ENCODE results near the gene ENTPD8.
"Not testable (repeated sequence)": the region's sequence is repeated elsewhere in the genome, so short reads cannot be mapped to it uniquely, and the experiment has no call there.

Gene ENTPD8

DNA sequence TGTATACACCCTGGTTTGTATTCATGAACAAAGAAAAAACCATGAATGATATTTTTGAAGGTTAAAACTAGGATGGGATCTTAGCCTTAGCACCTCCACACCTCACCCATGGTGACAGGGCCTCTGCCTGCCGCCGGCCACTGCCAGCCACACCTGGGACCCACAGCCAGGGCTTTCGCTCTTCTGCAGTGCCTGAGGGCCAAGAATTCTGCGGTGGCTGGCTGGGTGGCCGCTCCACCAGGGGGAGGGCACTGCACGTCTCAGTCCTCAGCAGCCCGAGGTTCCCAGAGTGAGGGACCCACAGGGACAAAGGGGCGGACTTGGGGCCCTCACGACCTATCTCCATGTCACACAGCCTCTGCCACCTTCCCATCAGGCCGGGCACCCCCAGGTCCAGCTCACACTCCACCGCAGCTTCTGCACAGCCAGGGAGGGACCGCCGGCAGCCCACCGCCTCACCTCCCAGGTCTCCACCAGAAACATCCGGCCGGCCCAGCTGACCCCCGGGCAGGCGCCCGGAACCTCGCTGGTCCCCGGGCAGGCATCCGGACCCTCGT lies 25.1 kb downstream of the ENTPD8 start:
- no peak for DNase-seq (ENCODE audit: extremely low read depth in 1 of 2, low read depth in 1 of 2)

DNA sequence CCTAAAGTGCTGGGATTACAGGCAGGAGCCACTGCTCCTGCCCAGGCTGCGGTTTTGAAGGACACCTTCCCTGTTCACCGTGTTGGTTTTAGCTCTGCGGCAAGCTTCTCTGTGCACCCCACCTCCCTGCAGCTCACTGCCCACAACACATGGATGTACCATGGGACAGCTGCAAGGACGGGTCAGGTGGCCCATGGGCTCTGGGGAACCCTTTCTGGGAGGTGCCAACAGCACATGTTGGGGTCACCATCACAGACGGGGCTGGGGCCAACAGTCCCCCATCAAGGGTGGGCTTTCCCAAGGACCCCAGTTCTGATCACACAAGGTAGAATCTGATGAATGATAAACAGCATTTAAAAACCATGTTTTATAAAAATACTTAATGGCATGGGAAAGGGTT lies 25.7 kb downstream of the ENTPD8 start:
- DNase-seq (ENCODE audit: extremely low read depth in 1 of 2, low read depth in 1 of 2): no peak

- DNase-seq (ENCODE audit: extremely low read depth in 1 of 2, low read depth in 1 of 2): no peak
These were observed 28.7 kb downstream of the ENTPD8 start for GRCh38 chr9:137412431-137412830.

- peak; percentile 54 to 55 for DNase-seq (ENCODE audit: extremely low read depth in 1 of 2, low read depth in 1 of 2)
These were observed 29.3 kb downstream of the ENTPD8 start for GRCh38 chr9:137411645-137412380.

DNA sequence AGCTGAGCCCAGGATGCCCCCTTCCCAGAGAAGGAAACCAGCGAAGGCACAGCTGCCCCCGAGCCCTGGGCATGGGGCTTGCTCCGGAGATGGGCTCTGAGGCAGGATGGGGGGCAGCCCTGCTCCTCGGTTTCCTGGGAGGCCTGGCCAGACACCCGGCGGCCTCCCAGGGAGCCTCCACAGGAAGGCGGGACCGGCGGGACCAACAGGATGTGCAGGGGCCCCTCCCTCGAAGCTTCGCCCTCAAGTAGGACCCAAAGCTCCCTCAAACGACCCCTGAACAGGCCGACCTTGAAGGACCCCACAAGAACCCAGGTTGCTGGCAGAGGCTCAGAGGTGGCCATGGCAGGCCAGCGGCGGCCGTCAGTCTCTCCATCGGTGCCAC lies 29.9 kb downstream of the ENTPD8 start:
- no peak for DNase-seq (ENCODE audit: extremely low read depth in 1 of 2, low read depth in 1 of 2)

DNA sequence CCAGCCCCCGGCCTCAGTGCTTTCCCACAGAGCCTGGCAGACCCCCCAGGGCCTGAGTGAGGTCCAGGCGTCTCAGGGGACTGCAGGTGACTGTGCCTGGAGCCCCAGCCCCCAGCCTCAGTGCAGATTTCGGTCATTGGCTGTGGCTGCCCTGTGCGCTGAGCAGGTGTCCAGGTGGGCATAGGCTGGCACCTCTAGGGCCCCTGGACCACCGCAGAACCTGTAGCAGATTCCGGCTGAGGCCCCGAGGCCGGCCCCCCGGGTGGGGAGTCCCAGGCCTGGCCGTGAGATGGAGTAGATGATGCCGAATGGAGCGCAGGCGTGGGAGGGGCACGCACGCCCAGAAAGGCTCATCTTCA lies 30.3 kb downstream of the ENTPD8 start:
- no peak for DNase-seq (ENCODE audit: extremely low read depth in 1 of 2, low read depth in 1 of 2)

DNA sequence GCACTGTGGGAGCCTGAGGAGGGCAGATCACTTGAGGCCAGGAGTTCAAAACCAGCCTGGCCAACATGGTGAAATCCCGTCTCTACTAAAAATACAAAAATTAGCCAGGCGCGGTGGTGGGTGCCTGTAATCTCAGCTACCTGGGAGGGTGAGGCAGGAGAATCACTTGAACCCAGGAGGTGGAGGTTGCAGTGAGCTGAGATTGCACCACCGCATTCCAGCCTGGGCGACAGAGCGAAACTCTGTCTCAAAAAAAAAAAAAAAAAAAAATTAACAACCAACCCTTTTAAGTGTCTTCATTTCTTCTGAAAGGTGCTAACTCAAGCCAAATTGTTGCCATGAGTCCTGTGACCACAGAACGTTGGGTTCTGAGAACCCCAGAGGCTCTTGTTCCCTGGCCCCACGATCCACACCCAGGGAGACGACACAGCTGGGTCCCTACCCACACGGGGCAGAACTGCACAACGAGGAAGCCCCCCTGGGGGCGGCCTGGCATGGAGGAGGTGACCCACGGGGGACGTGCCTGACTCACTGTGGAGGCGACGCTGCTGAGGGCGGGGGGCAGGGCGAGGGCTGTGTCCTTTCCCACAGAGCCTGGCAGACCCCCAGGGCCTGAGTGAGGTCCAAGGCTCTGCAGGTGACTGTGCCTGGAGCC lies 30.8 kb downstream of the ENTPD8 start:
- not testable (repeated sequence) for DNase-seq (ENCODE audit: extremely low read depth in 1 of 2, low read depth in 1 of 2)

DNA sequence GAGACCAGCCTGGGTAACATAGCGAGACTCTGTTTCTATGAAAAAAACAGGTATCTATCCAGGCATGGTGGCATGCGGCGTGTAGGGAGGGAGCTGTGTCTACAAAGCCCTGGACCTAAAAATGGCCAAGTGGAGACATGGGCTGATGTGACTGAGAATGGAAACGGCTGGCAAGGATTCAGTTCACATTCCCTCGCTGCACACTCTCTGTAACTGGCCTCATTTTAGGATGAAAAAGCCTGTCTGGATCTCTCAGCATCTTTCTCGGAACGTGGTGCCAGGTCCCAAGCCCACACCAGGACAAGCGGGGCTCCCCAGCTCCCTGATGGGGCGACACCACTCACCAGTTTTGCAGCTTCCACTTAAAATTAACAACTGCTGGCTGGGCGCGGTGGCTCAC lies 31.6 kb downstream of the ENTPD8 start:
- DNase-seq (ENCODE audit: extremely low read depth in 1 of 2, low read depth in 1 of 2): no peak

- no peak for DNase-seq (ENCODE audit: extremely low read depth in 1 of 2, low read depth in 1 of 2)
These were observed 32.3 kb downstream of the ENTPD8 start for GRCh38 chr9:137408651-137409405.

DNA sequence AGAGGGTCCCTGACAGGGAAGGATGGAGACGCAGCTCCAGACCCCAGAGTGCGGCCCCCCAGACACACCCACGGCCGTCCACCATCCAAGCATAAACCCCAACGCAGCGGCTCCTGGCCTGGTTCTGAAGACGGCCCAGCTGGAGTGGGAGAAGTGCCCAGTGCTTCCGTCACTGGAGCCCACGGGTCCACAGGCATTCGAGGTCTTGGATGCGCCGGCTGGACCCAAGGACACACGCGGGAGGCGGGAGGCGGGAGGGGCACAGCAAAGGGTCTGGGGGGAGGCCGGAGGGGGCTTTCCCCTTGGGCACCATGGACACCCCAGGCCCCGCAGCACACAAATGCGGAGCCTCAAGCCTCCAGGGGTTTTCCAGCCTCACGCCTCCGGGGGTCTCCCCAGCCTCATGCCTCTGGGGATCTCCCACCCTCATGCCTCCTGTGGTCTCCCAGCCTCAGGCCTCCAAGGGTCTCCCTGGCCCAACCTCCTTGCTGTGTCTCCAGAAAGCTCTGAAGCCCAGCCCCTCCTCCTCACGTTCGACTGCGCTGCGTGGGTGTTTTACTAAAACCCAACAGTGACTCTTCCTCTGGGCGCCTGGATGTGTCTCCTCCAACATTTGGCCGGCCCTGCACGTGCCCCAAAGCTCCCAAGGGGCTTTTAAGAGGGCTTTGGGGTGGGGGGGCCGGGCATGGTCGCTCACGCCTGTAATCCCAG lies 33.4 kb downstream of the ENTPD8 start:
- no peak for DNase-seq (ENCODE audit: extremely low read depth in 1 of 2, low read depth in 1 of 2)

GRCh38 chr9:137406876-137407589 lies 34.1 kb downstream of the ENTPD8 start:
- DNase-seq (ENCODE audit: extremely low read depth in 1 of 2, low read depth in 1 of 2): peak; percentile 21 to 38

DNA sequence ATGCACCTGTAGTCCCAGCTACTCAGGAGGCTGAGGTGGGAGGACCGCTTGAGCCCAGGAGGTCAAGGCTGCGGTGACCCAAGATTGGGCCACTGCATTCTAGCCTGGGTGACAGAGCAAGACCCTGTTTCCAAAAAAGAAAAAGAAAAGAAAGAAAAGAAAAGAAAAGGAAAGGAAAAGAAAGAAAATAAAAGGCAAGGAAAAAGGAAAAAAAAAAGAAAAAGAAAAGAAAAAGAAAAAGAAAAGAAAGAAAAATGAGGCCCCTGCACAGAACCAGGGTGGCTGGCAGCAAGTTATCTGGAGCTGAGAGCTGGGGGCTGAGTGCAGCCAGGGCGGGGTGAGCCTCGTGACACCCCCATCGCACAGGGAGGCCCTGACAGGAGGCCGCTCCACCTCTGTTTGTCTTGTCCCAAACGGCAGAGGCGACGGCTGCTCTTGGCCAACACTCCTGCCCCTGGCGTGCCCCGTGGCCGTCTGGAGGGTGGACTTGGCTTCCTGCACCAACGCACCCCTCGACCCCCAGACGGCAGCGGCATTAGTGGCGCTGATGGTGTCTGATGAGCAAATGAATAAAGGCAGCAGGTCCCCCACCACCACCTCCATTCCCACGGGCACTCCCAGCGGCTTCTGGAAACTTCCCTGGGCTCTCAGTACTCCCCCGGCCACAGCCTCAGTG lies 34.9 kb downstream of the ENTPD8 start:
- DNase-seq (ENCODE audit: extremely low read depth in 1 of 2, low read depth in 1 of 2): no peak

- DNase-seq (ENCODE audit: extremely low read depth in 1 of 2, low read depth in 1 of 2): no peak
These were observed 35.5 kb downstream of the ENTPD8 start for GRCh38 chr9:137405677-137406081.

GRCh38 chr9:137404961-137405567 lies 36.1 kb downstream of the ENTPD8 start:
- DNase-seq (ENCODE audit: extremely low read depth in 1 of 2, low read depth in 1 of 2): no peak

DNA sequence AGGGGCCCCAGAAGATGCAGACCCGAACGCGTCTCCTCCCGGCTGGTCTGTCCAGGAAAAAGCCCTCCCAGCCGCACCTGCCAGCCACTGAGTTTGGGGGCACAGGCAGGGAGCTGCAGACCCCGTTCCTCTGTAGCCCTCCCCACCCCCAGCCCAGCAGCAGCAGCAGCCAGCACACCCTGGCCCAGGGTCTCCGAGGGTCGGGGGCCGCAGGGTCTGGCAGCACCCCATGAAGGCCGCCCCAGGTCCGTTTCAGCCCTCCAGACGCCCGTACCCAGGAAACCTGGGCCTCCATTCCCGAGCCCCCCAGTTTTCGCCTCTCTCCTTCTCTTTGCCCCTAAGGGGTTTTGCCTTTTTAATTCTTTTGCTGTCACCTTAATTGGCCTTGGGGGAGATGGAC lies 37.9 kb downstream of the ENTPD8 start:
- no peak for DNase-seq (ENCODE audit: extremely low read depth in 1 of 2, low read depth in 1 of 2)

DNA sequence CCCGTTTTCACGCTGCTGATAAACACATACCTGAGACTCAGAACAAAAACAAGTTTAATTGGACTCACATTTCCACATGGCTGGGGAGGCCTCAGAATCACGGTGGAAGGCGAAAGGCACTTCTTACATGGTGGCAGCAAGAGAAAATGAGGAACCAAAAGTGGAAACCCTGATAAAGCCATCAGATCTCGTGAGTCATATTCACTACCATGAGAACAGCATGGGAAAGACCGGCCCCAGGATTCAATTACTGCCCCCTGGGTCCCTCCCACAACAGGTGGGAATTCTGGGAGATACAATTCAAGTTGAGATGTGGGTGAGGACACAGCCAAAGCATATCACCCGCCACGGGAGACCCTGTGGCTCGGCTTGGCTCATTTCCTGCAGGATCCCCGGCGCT lies 38.4 kb downstream of the ENTPD8 start:
- no peak for DNase-seq (ENCODE audit: extremely low read depth in 1 of 2, low read depth in 1 of 2)

DNA sequence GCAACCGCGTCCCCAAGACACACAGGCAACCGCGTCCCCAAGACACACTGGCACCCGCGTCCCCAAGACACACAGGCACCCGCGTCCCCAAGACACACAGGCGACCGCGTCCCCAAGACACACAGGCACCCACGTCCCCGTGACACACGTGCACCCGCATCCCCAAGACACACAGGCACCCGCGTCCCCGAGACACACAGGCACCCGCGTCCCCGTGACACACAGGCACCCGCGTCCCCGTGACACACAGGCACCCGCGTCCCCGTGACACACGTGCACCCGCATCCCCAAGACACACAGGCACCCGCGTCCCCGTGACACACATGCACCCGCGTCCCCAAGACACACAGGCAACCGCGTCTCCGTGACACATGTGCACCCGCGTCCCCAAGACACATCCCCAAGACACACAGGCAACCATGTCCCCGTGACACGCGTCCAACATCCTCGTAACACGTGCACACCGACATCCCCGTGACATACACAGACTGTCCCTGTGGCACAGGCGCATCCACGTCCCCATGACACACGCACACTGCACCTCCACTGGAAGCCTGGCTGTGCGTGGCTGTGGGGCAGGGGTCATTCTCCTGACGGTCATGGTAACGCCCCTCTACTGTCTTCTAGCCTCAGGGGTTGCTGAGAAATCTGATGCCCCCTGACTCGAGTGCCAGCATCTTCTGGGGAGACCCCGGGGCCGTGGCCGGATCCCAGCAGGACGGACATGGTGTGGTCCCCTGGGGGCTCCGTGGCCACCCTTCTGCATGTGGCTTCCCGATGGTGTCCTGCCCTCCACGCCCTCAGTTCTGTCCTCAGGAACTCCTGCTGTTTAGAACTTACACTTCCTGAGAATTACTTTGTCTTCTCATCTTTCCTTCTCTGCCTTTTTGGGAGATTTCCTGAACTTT lies 42.3 kb downstream of the ENTPD8 start:
- DNase-seq (ENCODE audit: extremely low read depth in 1 of 2, low read depth in 1 of 2): no peak

GRCh38 chr9:137397675-137398423 lies 43.3 kb downstream of the ENTPD8 start:
- peak in 1 of 2 donors; percentile 42 for DNase-seq (ENCODE audit: extremely low read depth in 1 of 2, low read depth in 1 of 2)

Measured in stimulated activated CD8-positive, alpha-beta memory T cell treated with anti-CD3 and anti-CD28 coated beads, Interleukin-7, amount 100 ng/mL, for 48 hours (primary cell).